C4-2B (cell line): ENCODE results near the gene EOLA1.
"Not testable (repeated sequence)": the region's sequence is repeated elsewhere in the genome, so short reads cannot be mapped to it uniquely, and the experiment has no call there.

Experiments
- H3K27ac ChIP-seq: fragments of 450-650 bp; 2 replicates; pipeline ENCODE4 v1.5.1; 2017
- CTCF ChIP-seq: fragments of 450-650 bp; conservative IDR thresholded peaks from 2 replicates; pipeline ENCODE4 v1.5.1; 2017; ENCODE audit warnings: mild to moderate bottlenecking
- ZFX ChIP-seq: fragments of 450-650 bp; IDR thresholded peaks from 2 replicates; pipeline ENCODE4 v1.6.1; 2017

The EOLA1 gene

GRCh38 chrX:149550454-149550853, 9.6 kb downstream of the EOLA1 start:
- H3K27ac ChIP-seq, result not testable (repeated sequence)

GRCh38 chrX:149551245-149551938, 10.6 kb downstream of the EOLA1 start:
- not testable (repeated sequence) for H3K27ac ChIP-seq

- not testable (repeated sequence) for H3K27ac ChIP-seq
These were observed 11.1 kb downstream of the EOLA1 start for GRCh38 chrX:149551939-149552248.

GRCh38 chrX:149555251-149555650, 14.4 kb downstream of the EOLA1 start:
- H3K27ac ChIP-seq, result not testable (repeated sequence)

GRCh38 chrX:149563359-149563758, 22.5 kb downstream of the EOLA1 start:
- TF ChIP-seq CTCF, result no peak
- no peak for TF ChIP-seq ZFX
- no peak overlapping the region for H3K27ac ChIP-seq

GRCh38 chrX:149567621-149568417, 27.0 kb downstream of the EOLA1 start:
- TF ChIP-seq CTCF, result no peak
- no peak for TF ChIP-seq ZFX
- no peak overlapping the region for H3K27ac ChIP-seq

GRCh38 chrX:149568701-149569296, 28.0 kb downstream of the EOLA1 start:
- no peak for TF ChIP-seq ZFX
- TF ChIP-seq CTCF, result no peak
- no peak overlapping the region for H3K27ac ChIP-seq

GRCh38 chrX:149569770-149570169, 29.0 kb downstream of the EOLA1 start:
- no peak for TF ChIP-seq CTCF
- TF ChIP-seq ZFX, result no peak
- no peak overlapping the region for H3K27ac ChIP-seq

- H3K27ac ChIP-seq, result no peak overlapping the region
- no peak for TF ChIP-seq ZFX
- TF ChIP-seq CTCF, result no peak
These were observed 29.9 kb downstream of the EOLA1 start for GRCh38 chrX:149570668-149571067.
